IPS-18a (cell line): ENCODE results near the gene PPP1R13B.
"Not testable (repeated sequence)": the region's sequence is repeated elsewhere in the genome, so short reads cannot be mapped to it uniquely, and the experiment has no call there.

ENCODE experiments used
- H3K27ac ChIP-seq: one replicate; pipeline ENCODE4 v1.5.1; 2013; ENCODE audit warnings: low read length
- H3K27me3 ChIP-seq: one replicate; pipeline ENCODE4 v1.6.1; 2013; ENCODE audit warnings: mild to moderate bottlenecking, low read length; ENCODE audit not compliant: control insufficient read depth, insufficient read depth
- H3K36me3 ChIP-seq: one replicate; pipeline ENCODE4 v1.6.1; 2013; ENCODE audit warnings: low read depth, low read length; ENCODE audit not compliant: control insufficient read depth
- H3K4me1 ChIP-seq: one replicate; pipeline ENCODE4 v1.6.1; 2013; ENCODE audit warnings: low read depth, low read length; ENCODE audit not compliant: control insufficient read depth
- H3K4me3 ChIP-seq: one replicate; pipeline ENCODE4 v1.5.1; 2013; ENCODE audit warnings: low read length
- H3K9ac ChIP-seq: one replicate; pipeline ENCODE4 v1.6.1; 2013; ENCODE audit warnings: mild to moderate bottlenecking, low read length, moderate library complexity
- H3K9me3 ChIP-seq: one replicate; pipeline ENCODE4 v1.6.1; 2013; ENCODE audit warnings: low read depth, low read length; ENCODE audit not compliant: control insufficient read depth

Gene PPP1R13B

GRCh38 chr14:103847451-103848174 is at the start of gene PPP1R13B:
Gene PPP1R13B, minus strand, starts transcription at chr14:103847575. Its CDS starts 268 bp downstream, at chr14:103847307.
- peaks cover 44% of the 10 kb centered on the region for H3K27me3 ChIP-seq
- peak within 1 kb of the TSS; percentile 61 for H3K4me3 ChIP-seq
- no peak within 1 kb of the TSS for H3K9ac ChIP-seq
- H3K4me1 ChIP-seq: peaks cover 7% of the 10 kb centered on the region
- no peaks in the 10 kb centered on the region for H3K36me3 ChIP-seq
- H3K9me3 ChIP-seq: no peaks in the 10 kb centered on the region
- H3K27ac ChIP-seq: no peak within 1 kb of the TSS

GRCh38 chr14:103896578-103896977 is 49.2 kb upstream of the PPP1R13B start:
- no peaks in the 10 kb centered on the region for H3K9me3 ChIP-seq
- H3K4me3 ChIP-seq: no peak overlapping the region

GRCh38 chr14:103894723-103895059 is 47.3 kb upstream of the PPP1R13B start:
- Histone ChIP-seq H3K27ac (no peak overlapping the region), H3K4me1 (no peaks in the 10 kb centered on the region), H3K4me3 (no peak overlapping the region), H3K9ac (no peak overlapping the region), H3K36me3 (no peaks in the 10 kb centered on the region), H3K27me3 (no peaks in the 10 kb centered on the region), H3K9me3 (no peaks in the 10 kb centered on the region)

More at GRCh38 chr14:103896578-103896977, 49.2 kb upstream of the PPP1R13B start:
- Histone ChIP-seq H3K4me1 (no peaks in the 10 kb centered on the region), H3K27ac (no peak overlapping the region), H3K27me3 (no peaks in the 10 kb centered on the region), H3K9ac (no peak overlapping the region), H3K36me3 (no peaks in the 10 kb centered on the region)

GRCh38 chr14:103894034-103894722 is 46.8 kb upstream of the PPP1R13B start:
- H3K4me3 ChIP-seq: no peak overlapping the region
- H3K4me1 ChIP-seq: no peaks in the 10 kb centered on the region
- H3K9ac ChIP-seq: no peak overlapping the region
- H3K27me3 ChIP-seq: no peaks in the 10 kb centered on the region
- H3K36me3 ChIP-seq: no peaks in the 10 kb centered on the region
- H3K27ac ChIP-seq: no peak overlapping the region
- H3K9me3 ChIP-seq: no peaks in the 10 kb centered on the region

GRCh38 chr14:103892247-103892646 is 44.9 kb upstream of the PPP1R13B start:
- Histone ChIP-seq H3K9ac (no peak overlapping the region), H3K9me3 (no peaks in the 10 kb centered on the region), H3K27ac (no peak overlapping the region), H3K27me3 (no peaks in the 10 kb centered on the region), H3K4me3 (no peak overlapping the region), H3K4me1 (no peaks in the 10 kb centered on the region), H3K36me3 (no peaks in the 10 kb centered on the region)

GRCh38 chr14:103891667-103892215 is 44.4 kb upstream of the PPP1R13B start:
- H3K9ac ChIP-seq: no peak overlapping the region
- H3K27me3 ChIP-seq: no peaks in the 10 kb centered on the region
- no peaks in the 10 kb centered on the region for H3K4me1 ChIP-seq
- no peaks in the 10 kb centered on the region for H3K36me3 ChIP-seq
- H3K4me3 ChIP-seq: no peak overlapping the region
- H3K9me3 ChIP-seq: no peaks in the 10 kb centered on the region
- H3K27ac ChIP-seq: no peak overlapping the region

GRCh38 chr14:103890821-103891666 is 43.7 kb upstream of the PPP1R13B start:
- Histone ChIP-seq H3K4me1 (peaks cover under 1% of the 10 kb centered on the region), H3K4me3 (no peak overlapping the region), H3K9me3 (no peaks in the 10 kb centered on the region), H3K27me3 (no peaks in the 10 kb centered on the region), H3K36me3 (no peaks in the 10 kb centered on the region), H3K27ac (no peak overlapping the region), H3K9ac (no peak overlapping the region)

GRCh38 chr14:103890052-103890371 is 42.6 kb upstream of the PPP1R13B start:
- no peak overlapping the region for H3K27ac ChIP-seq
- no peaks in the 10 kb centered on the region for H3K9me3 ChIP-seq
- no peak overlapping the region for H3K4me3 ChIP-seq
- no peaks in the 10 kb centered on the region for H3K36me3 ChIP-seq
- no peaks in the 10 kb centered on the region for H3K27me3 ChIP-seq
- H3K9ac ChIP-seq: no peak overlapping the region
- H3K4me1 ChIP-seq: peaks cover 3% of the 10 kb centered on the region

GRCh38 chr14:103889313-103890051 is 42.1 kb upstream of the PPP1R13B start:
- H3K4me3 ChIP-seq: no peak overlapping the region
- H3K36me3 ChIP-seq: no peaks in the 10 kb centered on the region
- no peaks in the 10 kb centered on the region for H3K9me3 ChIP-seq
- no peak overlapping the region for H3K27ac ChIP-seq
- H3K4me1 ChIP-seq: peaks cover 3% of the 10 kb centered on the region
- H3K27me3 ChIP-seq: no peaks in the 10 kb centered on the region
- no peak overlapping the region for H3K9ac ChIP-seq

- not testable (repeated sequence) for H3K9ac ChIP-seq, H3K9me3 ChIP-seq, H3K36me3 ChIP-seq, H3K27ac ChIP-seq, H3K4me1 ChIP-seq, H3K4me3 ChIP-seq, H3K27me3 ChIP-seq
Measured at GRCh38 chr14:103889002-103889312, 41.6 kb upstream of the PPP1R13B start.

- Histone ChIP-seq H3K4me3 (no peak overlapping the region), H3K27me3 (no peaks in the 10 kb centered on the region), H3K27ac (no peak overlapping the region), H3K9me3 (no peaks in the 10 kb centered on the region), H3K9ac (no peak overlapping the region), H3K36me3 (no peaks in the 10 kb centered on the region), H3K4me1 (peaks cover 3% of the 10 kb centered on the region)
Measured at GRCh38 chr14:103887557-103888115, 40.3 kb upstream of the PPP1R13B start.
